Neural cell (in vitro differentiated cells): ENCODE measurements around the gene LIMS2. TPM values are rescaled to one million over a fixed set of nuclear protein-coding genes. Genes with fewer than 3 reads are reported as not detected.

Source experiments
- H2AFZ ChIP-seq: fragments of 200-600, 300-800 bp; sonication (generic), shearing (Covaris generic); 2 replicates; pipeline ENCODE4 v1.6.0; 2014; ENCODE audit warnings: low read depth, mild to moderate bottlenecking, antibody characterized with exemption, low read length, moderate library complexity
- H3F3A ChIP-seq: fragments of 200-600 bp; shearing (Covaris generic); 2 replicates; pipeline ENCODE4 v1.6.1; 2016; ENCODE audit warnings: mild to moderate bottlenecking, moderate library complexity, mixed read lengths, antibody characterized with exemption, low read length; ENCODE audit not compliant: insufficient read depth, poor library complexity, severe bottlenecking
- H3K27ac ChIP-seq: fragments of 200-600, 300-800 bp; sonication (generic), shearing (Covaris generic); 2 replicates; pipeline ENCODE4 v1.5.1; 2014; ENCODE audit warnings: mild to moderate bottlenecking, low read length, moderate library complexity
- H3K27me3 ChIP-seq: fragments of 300-800, 200-600 bp; sonication (generic), shearing (Covaris generic); 2 replicates; pipeline ENCODE4 v1.6.0; 2014; ENCODE audit warnings: mild to moderate bottlenecking, low read depth, low read length, moderate library complexity; ENCODE audit not compliant: insufficient read depth
- H3K36me3 ChIP-seq: fragments of 300-800, 200-600 bp; sonication (generic), shearing (Covaris generic); 2 replicates; pipeline ENCODE4 v1.5.1; 2014; ENCODE audit warnings: mild to moderate bottlenecking, antibody characterized with exemption, low read length, moderate library complexity; ENCODE audit not compliant: insufficient read depth
- H3K4me2 ChIP-seq: fragments of 300-800, 200-600 bp; sonication (generic), shearing (Covaris generic); 2 replicates; pipeline ENCODE4 v1.6.0; 2014; ENCODE audit warnings: mild to moderate bottlenecking, low read length
- H3K4me3 ChIP-seq: fragments of 300-800, 200-600 bp; sonication (generic), shearing (Covaris generic); 2 replicates; pipeline ENCODE4 v1.5.1; 2014; ENCODE audit warnings: mild to moderate bottlenecking, low read length, moderate library complexity
- H3K79me2 ChIP-seq: fragments of 200-600 bp; shearing (Covaris generic); replicated peaks from 2 replicates; pipeline ENCODE4 v1.6.0; 2014; ENCODE audit warnings: mild to moderate bottlenecking, low read length, moderate library complexity; ENCODE audit not compliant: insufficient read depth
- H3K9ac ChIP-seq: fragments of 300-800, 200-600 bp; sonication (generic), shearing (Covaris generic); 2 replicates; pipeline ENCODE4 v1.6.1; 2016; ENCODE audit warnings: mild to moderate bottlenecking, low read length, mixed read lengths
- H3K9me2 ChIP-seq: fragments of 200-600 bp; shearing (Covaris generic); 2 replicates; pipeline ENCODE4 v1.6.1; 2016; ENCODE audit warnings: mild to moderate bottlenecking, low read length, mixed read lengths; ENCODE audit not compliant: insufficient read depth
- H3K9me3 ChIP-seq: fragments of 200-600, 300-800 bp; sonication (generic), shearing (Covaris generic); 2 replicates; pipeline ENCODE4 v1.6.1; 2016; ENCODE audit warnings: mild to moderate bottlenecking, mixed run types, low read length, moderate library complexity, mixed read lengths
- H4K20me1 ChIP-seq: fragments of 200-600 bp; shearing (Covaris generic); 2 replicates; pipeline ENCODE4 v1.6.1; 2016; ENCODE audit warnings: mild to moderate bottlenecking, mixed run types; ENCODE audit not compliant: insufficient read depth
- EP300 ChIP-seq: fragments of 450-650 bp; conservative IDR thresholded peaks from 2 replicates; pipeline ENCODE4 v1.6.1; 2014; ENCODE audit warnings: antibody characterized with exemption, mild to moderate bottlenecking, moderate library complexity; ENCODE audit not compliant: poor library complexity, severe bottlenecking
- EZH2 ChIP-seq: fragments of 200-600, 300-800 bp; shearing (Covaris generic), sonication (generic); IDR thresholded peaks from 2 replicates; pipeline ENCODE4 v1.6.1; 2014; ENCODE audit warnings: antibody characterized with exemption, low read length, borderline replicate concordance, mild to moderate bottlenecking; ENCODE audit not compliant: insufficient read depth, poor library complexity, severe bottlenecking
- MXI1 ChIP-seq: fragments of 450-650 bp; conservative IDR thresholded peaks from 2 replicates; pipeline ENCODE4 v1.6.1; 2014; ENCODE audit warnings: antibody characterized with exemption, mild to moderate bottlenecking; ENCODE audit not compliant: poor library complexity, severe bottlenecking
- POLR2AphosphoS5 ChIP-seq: IDR thresholded peaks from 2 replicates; pipeline ENCODE4 v1.6.1; 2012
- RAD21 ChIP-seq: fragments of 450-650 bp; conservative IDR thresholded peaks from 2 replicates; pipeline ENCODE4 v1.6.1; 2014; ENCODE audit warnings: antibody characterized with exemption, mild to moderate bottlenecking, moderate library complexity
- REST ChIP-seq: IDR thresholded peaks from 2 replicates; pipeline ENCODE4 v1.6.1; 2012; ENCODE audit warnings: borderline replicate concordance
- SMC3 ChIP-seq: fragments of 450-650 bp; conservative IDR thresholded peaks from 2 replicates; pipeline ENCODE4 v1.6.1; 2014; ENCODE audit warnings: antibody characterized with exemption, mild to moderate bottlenecking, moderate library complexity; ENCODE audit not compliant: poor library complexity
- TAF1 ChIP-seq: IDR thresholded peaks from 2 replicates; pipeline ENCODE4 v1.6.1; 2012; ENCODE audit warnings: low read depth
- polyA plus RNA-seq: library from polyadenylated mRNA; depleted of rRNA; stranded (reverse); fragments of >200 nt; gene quantifications from 2 replicates; pipeline ENCODE4 v1.2.3, GENCODE V29; 2014
- TF ChIP-seq, protein P1 (sequence below): fragments of 450-650 bp; IDR thresholded peaks from 2 replicates; pipeline ENCODE4 v1.5.1; 2014; ENCODE audit warnings: antibody characterized with exemption, mild to moderate bottlenecking, moderate library complexity; ENCODE audit not compliant: poor library complexity, severe bottlenecking

Gene LIMS2
- polyA plus RNA-seq, 1 donor from 2014 or later = not detected

DNA sequence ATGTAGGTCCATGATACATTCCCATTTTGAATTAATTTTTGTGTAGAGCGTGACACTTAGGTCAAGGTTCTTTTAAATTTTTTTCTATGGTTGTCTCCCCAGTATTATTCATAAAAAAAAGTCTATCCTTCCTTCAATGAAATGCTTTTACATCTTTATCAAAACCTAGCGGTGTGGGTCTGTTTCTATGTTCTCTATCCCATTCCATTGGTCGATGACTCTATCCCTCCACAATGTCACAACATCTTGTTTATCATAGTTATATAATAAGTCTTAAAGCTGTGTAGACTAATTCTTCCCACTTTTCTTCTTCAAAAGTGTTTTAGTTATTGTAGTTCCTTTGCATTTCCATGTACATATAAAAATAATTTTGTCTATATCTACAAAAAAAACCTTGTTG, 76.6 kb downstream of the LIMS2 start:
- H3K4me3 ChIP-seq = no peak overlapping the region
- H3K27me3 ChIP-seq = no peaks in the 10 kb centered on the region
- H3K36me3 ChIP-seq = no peaks in the 10 kb centered on the region
- no peak overlapping the region for H3K9ac ChIP-seq
- H3K4me2 ChIP-seq = no peak overlapping the region
- H2AFZ ChIP-seq = no peak overlapping the region
- TF ChIP-seq MXI1 (no peak), RAD21 (no peak), REST (no peak), EZH2 (no peak), EP300 (no peak), POLR2AphosphoS5 (no peak), TAF1 (no peak), SMC3 (no peak)
- TF ChIP-seq, protein P1, sequence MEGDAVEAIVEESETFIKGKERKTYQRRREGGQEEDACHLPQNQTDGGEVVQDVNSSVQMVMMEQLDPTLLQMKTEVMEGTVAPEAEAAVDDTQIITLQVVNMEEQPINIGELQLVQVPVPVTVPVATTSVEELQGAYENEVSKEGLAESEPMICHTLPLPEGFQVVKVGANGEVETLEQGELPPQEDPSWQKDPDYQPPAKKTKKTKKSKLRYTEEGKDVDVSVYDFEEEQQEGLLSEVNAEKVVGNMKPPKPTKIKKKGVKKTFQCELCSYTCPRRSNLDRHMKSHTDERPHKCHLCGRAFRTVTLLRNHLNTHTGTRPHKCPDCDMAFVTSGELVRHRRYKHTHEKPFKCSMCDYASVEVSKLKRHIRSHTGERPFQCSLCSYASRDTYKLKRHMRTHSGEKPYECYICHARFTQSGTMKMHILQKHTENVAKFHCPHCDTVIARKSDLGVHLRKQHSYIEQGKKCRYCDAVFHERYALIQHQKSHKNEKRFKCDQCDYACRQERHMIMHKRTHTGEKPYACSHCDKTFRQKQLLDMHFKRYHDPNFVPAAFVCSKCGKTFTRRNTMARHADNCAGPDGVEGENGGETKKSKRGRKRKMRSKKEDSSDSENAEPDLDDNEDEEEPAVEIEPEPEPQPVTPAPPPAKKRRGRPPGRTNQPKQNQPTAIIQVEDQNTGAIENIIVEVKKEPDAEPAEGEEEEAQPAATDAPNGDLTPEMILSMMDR = no peak
- no peaks in the 10 kb centered on the region for H3K79me2 ChIP-seq
- no peaks in the 10 kb centered on the region for H3K9me2 ChIP-seq
- peaks cover 4% of the 10 kb centered on the region for H3K9me3 ChIP-seq
- H3K27ac ChIP-seq = no peak overlapping the region
- no peaks in the 10 kb centered on the region for H4K20me1 ChIP-seq
- H3F3A ChIP-seq = no peaks in the 10 kb centered on the region

GRCh38 chr2:127597984-127598380, 77.3 kb downstream of the LIMS2 start:
- H3K36me3 ChIP-seq = no peaks in the 10 kb centered on the region
- H2AFZ ChIP-seq = no peak overlapping the region
- no peaks in the 10 kb centered on the region for H3K9me2 ChIP-seq

More at GRCh38 chr2:127597984-127598380, 77.3 kb downstream of the LIMS2 start:
- H4K20me1 ChIP-seq = no peaks in the 10 kb centered on the region
- H3K9me3 ChIP-seq = no peaks in the 10 kb centered on the region
- H3K27ac ChIP-seq = no peak overlapping the region
- no peak overlapping the region for H3K9ac ChIP-seq
- no peaks in the 10 kb centered on the region for H3F3A ChIP-seq
- H3K4me3 ChIP-seq = no peak overlapping the region
- no peak overlapping the region for H3K4me2 ChIP-seq
- no peaks in the 10 kb centered on the region for H3K27me3 ChIP-seq
- H3K79me2 ChIP-seq = no peaks in the 10 kb centered on the region
- TF ChIP-seq REST (no peak), EP300 (no peak), TAF1 (no peak), MXI1 (no peak), RAD21 (no peak), POLR2AphosphoS5 (no peak), SMC3 (no peak), EZH2 (no peak)
- TF ChIP-seq, protein P1 = no peak
